H1 (cell line): Measurements from ENCODE around the gene DOK7.

Experiments
- CTCF ChIP-seq, 3 experiments: IDR thresholded peaks; 1 replicate in 2 of 3; 2 replicates in 1 of 3; pipeline versions ENCODE4 v1.5.1 to v1.6.1; 2011; ENCODE audit warnings: low read length in 3 of 3, mild to moderate bottlenecking in 3 of 3, inconsistent platforms in 2 of 3, low read depth in 1 of 3, moderate library complexity in 1 of 3; ENCODE audit not compliant: insufficient read depth in 1 of 3; ENCODE audit errors: control extremely low read depth in 1 of 3
- EP300 ChIP-seq, 2 experiments: IDR thresholded peaks; 1 replicate in 1 of 2; 2 replicates in 1 of 2; pipeline ENCODE4 v1.6.1; 2011 to 2012; ENCODE audit warnings: low read depth in 2 of 2, low read length in 2 of 2, mild to moderate bottlenecking in 2 of 2, borderline replicate concordance in 1 of 2, inconsistent platforms in 1 of 2, moderate library complexity in 1 of 2
- EZH2 ChIP-seq: fragments of 200-600 bp; sonication (generic); IDR thresholded peaks from 2 replicates; pipeline ENCODE4 v1.7.1; 2012; ENCODE audit warnings: low read depth, mild to moderate bottlenecking, moderate library complexity, low read length, inconsistent platforms; ENCODE audit not compliant: severe bottlenecking
- GABPA ChIP-seq: IDR thresholded peaks from 2 replicates; pipeline ENCODE4 v1.6.1; 2011; ENCODE audit warnings: mild to moderate bottlenecking, low read length, moderate library complexity, borderline replicate concordance; ENCODE audit not compliant: insufficient read depth
- NANOG ChIP-seq: IDR thresholded peaks from 2 replicates; pipeline ENCODE4 v1.6.1; 2011; ENCODE audit warnings: low read length, low read depth, mild to moderate bottlenecking, inconsistent platforms; ENCODE audit not compliant: insufficient read depth, poor library complexity, severe bottlenecking
- POLR2A ChIP-seq, 2 experiments: IDR thresholded peaks; 1 replicate in 1 of 2; 2 replicates in 1 of 2; pipeline ENCODE4 v1.6.1; 2011; ENCODE audit warnings: low read depth in 2 of 2, low read length in 2 of 2, mild to moderate bottlenecking in 2 of 2; ENCODE audit errors: control extremely low read depth in 1 of 2
- RNF2 ChIP-seq: fragments of 200-900, 300-1000 bp; sonication (generic); IDR thresholded peaks from 2 replicates; pipeline ENCODE4 v1.7.1; 2016; ENCODE audit warnings: borderline replicate concordance, low read depth, mild to moderate bottlenecking, antibody characterized with exemption, low read length; ENCODE audit not compliant: poor library complexity, severe bottlenecking; ENCODE audit errors: missing control alignments
- RXRA ChIP-seq: IDR thresholded peaks from 2 replicates; pipeline ENCODE4 v1.6.1; 2011; ENCODE audit warnings: low read depth, mild to moderate bottlenecking, low read length, moderate library complexity; ENCODE audit not compliant: insufficient read depth
- SP1 ChIP-seq: IDR thresholded peaks from 2 replicates; pipeline ENCODE4 v1.6.1; 2011; ENCODE audit warnings: low read depth, low read length
- TEAD4 ChIP-seq: IDR thresholded peaks from 2 replicates; pipeline ENCODE4 v1.6.1; 2012; ENCODE audit warnings: low read depth, low read length, inconsistent platforms, mixed read lengths

GRCh38 chr4:3433138-3433869, 29.8 kb upstream of the DOK7 start:
- TF ChIP-seq RXRA (no peak), RNF2 (no peak), CTCF (IDR thresholded peaks at IDR 0.05; ENCODE audit: control extremely low read depth in 1 of 3, insufficient read depth in 1 of 3, low read depth in 1 of 3, low read length in 3 of 3) (no peak), NANOG (no peak), TEAD4 (no peak), GABPA (no peak), SP1 (no peak), POLR2A (IDR thresholded peaks at IDR 0.05; ENCODE audit: control extremely low read depth in 1 of 2, low read depth in 2 of 2, low read length in 2 of 2) (no peak), EZH2 (no peak), EP300 (IDR thresholded peaks at IDR 0.05; ENCODE audit: borderline replicate concordance in 1 of 2, low read depth in 2 of 2, low read length in 2 of 2) (no peak)
